ENCODE results near the gene MSH3. TPM values are rescaled to one million over a fixed set of nuclear protein-coding genes. Genes with fewer than 3 reads are reported as not detected.
"Not testable (repeated sequence)": the region's sequence is repeated elsewhere in the genome, so short reads cannot be mapped to it uniquely, and the experiment has no call there.

The MSH3 gene
- total and polyA plus RNA-seq, 4 donors, result 4.2 to 18.1 (median 9.1) TPM

GRCh38 chr5:80764786-80765185 is 110.3 kb downstream of the MSH3 start:
- Histone ChIP-seq H3K27me3 (ENCODE audit: control insufficient read depth in 1 of 2, insufficient read depth in 2 of 2, low read length in 1 of 2) (no peaks in the 10 kb centered on the region), H3K4me1 (ENCODE audit: control insufficient read depth in 1 of 2, insufficient read depth in 2 of 2, low read length in 2 of 2) (no peaks in the 10 kb centered on the region), H3K27ac (ENCODE audit: low read depth in 1 of 2, low read length in 2 of 2) (no peak overlapping the region), H3K36me3 (ENCODE audit: control insufficient read depth in 1 of 2, insufficient read depth in 2 of 2, low read length in 1 of 2) (peaks cover 0 to 3% of the 10 kb centered on the region in 2 donors), H3K4me3 (ENCODE audit: low read length in 2 of 2) (no peak overlapping the region), H3K9me3 (ENCODE audit: control insufficient read depth, low read length) (no peaks in the 10 kb centered on the region)
- no peak for ATAC-seq (ENCODE audit: low FRiP score)
- no peak for DNase-seq
- 97 to 98% methylated on average over 1 of the region's 1 CpG for WGBS, 2 donors
- intact Hi-C loops (cut with DNase I), result no loop called here

DNA sequence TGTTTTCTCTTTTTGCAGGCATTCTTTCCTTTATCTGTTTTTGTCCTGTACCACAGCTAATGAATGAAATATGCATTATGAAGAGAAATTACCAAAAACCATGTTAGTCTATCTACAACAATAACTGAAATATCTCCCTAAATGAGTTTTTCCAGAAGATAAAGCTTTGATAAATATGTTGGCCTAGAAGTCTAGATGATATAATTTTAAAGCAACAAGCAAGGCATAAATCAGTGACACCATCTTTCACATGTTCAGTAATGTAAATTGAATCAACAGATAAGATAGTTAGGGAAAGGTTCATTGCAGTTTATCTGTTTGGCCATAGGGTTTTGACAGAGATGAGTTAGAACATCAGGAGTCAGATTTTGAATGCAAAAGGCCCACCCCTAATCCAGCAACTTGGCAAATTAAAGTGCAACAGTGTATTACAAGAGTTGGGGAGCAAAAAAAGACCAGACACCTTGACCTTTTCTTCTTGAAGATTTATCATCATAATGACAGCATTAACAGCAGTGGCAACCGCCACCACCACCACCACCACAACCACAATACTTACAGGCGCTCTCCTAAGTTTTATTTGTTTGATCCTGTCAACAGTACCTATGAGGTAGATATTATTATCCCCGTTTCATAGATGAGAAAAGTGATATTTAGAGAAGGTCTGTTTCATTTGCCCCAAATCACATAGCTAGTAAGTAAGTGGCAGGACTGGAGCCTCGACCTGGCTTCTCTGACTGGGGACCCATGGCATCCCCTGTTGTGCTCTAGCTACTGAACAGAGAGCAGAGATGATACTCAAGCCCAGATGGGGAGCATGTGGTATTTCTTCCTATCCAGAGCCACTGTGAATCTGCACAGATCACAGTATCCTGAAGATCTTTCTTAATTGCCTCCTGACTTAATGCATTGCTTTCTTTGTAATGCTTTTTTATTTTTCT is 123.2 kb downstream of the MSH3 start:
- H3K4me1 ChIP-seq (ENCODE audit: control insufficient read depth in 1 of 2, insufficient read depth in 2 of 2, low read length in 2 of 2), result no peaks in the 10 kb centered on the region
- DNase-seq, result no peak
- ATAC-seq (ENCODE audit: low FRiP score), result no peak
- H3K9me3 ChIP-seq (ENCODE audit: control insufficient read depth, low read length), result no peaks in the 10 kb centered on the region
- H3K4me3 ChIP-seq (ENCODE audit: low read length in 2 of 2), result no peak overlapping the region
- no peaks in the 10 kb centered on the region for H3K27me3 ChIP-seq (ENCODE audit: control insufficient read depth in 1 of 2, insufficient read depth in 2 of 2, low read length in 1 of 2)
- no peak overlapping the region for H3K27ac ChIP-seq (ENCODE audit: low read depth in 1 of 2, low read length in 2 of 2)
- H3K36me3 ChIP-seq (ENCODE audit: control insufficient read depth in 1 of 2, insufficient read depth in 2 of 2, low read length in 1 of 2), result peaks cover 0 to 3% of the 10 kb centered on the region in 2 donors
- intact Hi-C loops (cut with DNase I), result no loop called here
- 89 to 90% methylated on average over 4 of the region's 4 CpGs for WGBS, 2 donors

DNA sequence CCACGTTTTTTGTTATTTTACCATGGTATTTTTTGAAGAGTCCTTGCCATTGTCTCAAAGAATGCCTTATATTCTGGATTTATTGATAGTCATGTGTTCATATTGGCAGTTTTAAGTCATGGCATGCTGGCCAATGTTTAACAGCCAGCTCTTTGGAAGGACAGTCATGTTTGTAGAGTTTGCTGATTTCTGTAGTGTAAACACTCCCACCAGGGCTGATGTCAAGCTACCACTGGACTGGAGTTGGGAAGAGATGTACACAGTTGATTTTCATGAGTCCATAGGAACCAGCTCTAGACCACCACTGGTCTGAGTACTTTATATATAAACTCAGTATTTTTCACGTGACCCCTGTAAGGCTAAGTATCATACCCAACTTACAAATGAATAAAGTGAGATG is 125.6 kb downstream of the MSH3 start:
- Histone ChIP-seq H3K27ac (ENCODE audit: low read depth in 1 of 2, low read length in 2 of 2) (no peak overlapping the region), H3K4me1 (ENCODE audit: control insufficient read depth in 1 of 2, insufficient read depth in 2 of 2, low read length in 2 of 2) (no peaks in the 10 kb centered on the region), H3K27me3 (ENCODE audit: control insufficient read depth in 1 of 2, insufficient read depth in 2 of 2, low read length in 1 of 2) (no peaks in the 10 kb centered on the region), H3K36me3 (ENCODE audit: control insufficient read depth in 1 of 2, insufficient read depth in 2 of 2, low read length in 1 of 2) (peaks cover 0 to 3% of the 10 kb centered on the region in 2 donors), H3K4me3 (ENCODE audit: low read length in 2 of 2) (no peak overlapping the region), H3K9me3 (ENCODE audit: control insufficient read depth, low read length) (no peaks in the 10 kb centered on the region)
- intact Hi-C loops (cut with DNase I), result no loop called here
- DNase-seq (no peak), ATAC-seq (ENCODE audit: low FRiP score) (no peak)
- WGBS, 2 donors, result 96 to 97% methylated on average over 2 of the region's 2 CpGs

GRCh38 chr5:80780761-80781285 is 126.4 kb downstream of the MSH3 start:
- Histone ChIP-seq H3K4me3 (ENCODE audit: low read length in 2 of 2) (no peak overlapping the region), H3K9me3 (ENCODE audit: control insufficient read depth, low read length) (no peaks in the 10 kb centered on the region), H3K36me3 (ENCODE audit: control insufficient read depth in 1 of 2, insufficient read depth in 2 of 2, low read length in 1 of 2) (peaks cover 0 to 3% of the 10 kb centered on the region in 2 donors), H3K27ac (ENCODE audit: low read depth in 1 of 2, low read length in 2 of 2) (no peak overlapping the region), H3K27me3 (ENCODE audit: control insufficient read depth in 1 of 2, insufficient read depth in 2 of 2, low read length in 1 of 2) (no peaks in the 10 kb centered on the region), H3K4me1 (ENCODE audit: control insufficient read depth in 1 of 2, insufficient read depth in 2 of 2, low read length in 2 of 2) (no peaks in the 10 kb centered on the region)
- intact Hi-C loops (cut with DNase I), result no loop called here
- 92 to 95% methylated on average over 8 of the region's 8 CpGs for WGBS, 2 donors
- DNase-seq (no peak), ATAC-seq (ENCODE audit: low FRiP score) (no peak)

GRCh38 chr5:80781356-80781755 is 126.9 kb downstream of the MSH3 start:
- Histone ChIP-seq H3K27me3 (ENCODE audit: control insufficient read depth in 1 of 2, insufficient read depth in 2 of 2, low read length in 1 of 2) (no peaks in the 10 kb centered on the region), H3K27ac (ENCODE audit: low read depth in 1 of 2, low read length in 2 of 2) (no peak overlapping the region), H3K36me3 (ENCODE audit: control insufficient read depth in 1 of 2, insufficient read depth in 2 of 2, low read length in 1 of 2) (peaks cover 0 to 3% of the 10 kb centered on the region in 2 donors), H3K4me1 (ENCODE audit: control insufficient read depth in 1 of 2, insufficient read depth in 2 of 2, low read length in 2 of 2) (no peaks in the 10 kb centered on the region), H3K9me3 (ENCODE audit: control insufficient read depth, low read length) (no peaks in the 10 kb centered on the region), H3K4me3 (ENCODE audit: low read length in 2 of 2) (no peak overlapping the region)
- ATAC-seq (ENCODE audit: low FRiP score), result no peak
- intact Hi-C loops (cut with DNase I), result no loop called here
- 68 to 73% methylated on average over 1 of the region's 1 CpG for WGBS, 2 donors
- no peak for DNase-seq

DNA sequence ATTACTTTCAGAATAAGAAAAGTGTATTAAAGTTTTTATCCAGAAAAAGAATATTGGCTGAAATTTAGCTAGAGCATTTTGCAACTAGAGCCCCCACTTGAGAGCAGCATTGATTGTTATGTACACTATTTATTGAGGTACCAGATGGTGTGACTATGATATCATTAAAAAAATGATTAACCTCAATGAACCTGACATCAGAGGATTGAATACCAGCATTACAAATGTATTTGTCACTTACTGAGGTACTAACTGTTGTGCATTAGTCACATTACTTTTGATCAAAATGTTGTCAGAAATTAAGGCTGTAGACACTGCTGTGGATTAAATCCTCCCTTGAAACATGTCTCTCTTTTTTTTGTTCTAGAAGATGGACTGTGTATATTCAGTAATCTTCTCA is 128.2 kb downstream of the MSH3 start:
- Histone ChIP-seq H3K27me3 (ENCODE audit: control insufficient read depth in 1 of 2, insufficient read depth in 2 of 2, low read length in 1 of 2) (no peaks in the 10 kb centered on the region), H3K4me3 (ENCODE audit: low read length in 2 of 2) (no peak overlapping the region), H3K27ac (ENCODE audit: low read depth in 1 of 2, low read length in 2 of 2) (no peak overlapping the region), H3K9me3 (ENCODE audit: control insufficient read depth, low read length) (no peaks in the 10 kb centered on the region), H3K36me3 (ENCODE audit: control insufficient read depth in 1 of 2, insufficient read depth in 2 of 2, low read length in 1 of 2) (peaks cover 0 to 3% of the 10 kb centered on the region in 2 donors), H3K4me1 (ENCODE audit: control insufficient read depth in 1 of 2, insufficient read depth in 2 of 2, low read length in 2 of 2) (no peaks in the 10 kb centered on the region)
- ATAC-seq (ENCODE audit: low FRiP score), result no peak
- intact Hi-C loops (cut with DNase I), result no loop called here
- no peak for DNase-seq

DNA sequence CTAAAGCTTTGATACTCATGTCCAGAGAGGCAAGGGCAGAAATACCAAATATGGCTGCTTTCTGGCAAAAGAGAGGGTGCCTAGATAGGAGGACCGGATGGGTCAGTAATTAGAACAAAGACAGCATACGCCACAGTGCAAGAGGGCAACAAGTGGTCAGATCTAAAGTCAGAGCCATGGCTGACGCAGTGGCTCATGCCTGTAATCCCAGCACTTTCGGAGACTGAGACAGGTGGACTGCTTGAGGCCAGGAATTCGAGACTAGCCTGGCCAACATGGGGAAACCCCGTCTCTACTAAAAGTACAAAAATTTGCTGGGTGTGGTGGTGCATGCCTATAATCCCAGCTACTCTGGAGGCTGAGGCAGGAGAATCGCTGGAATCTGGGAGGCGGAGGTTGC is 129.3 kb downstream of the MSH3 start:
- H3K9me3 ChIP-seq (ENCODE audit: control insufficient read depth, low read length); H3K4me3 ChIP-seq (ENCODE audit: low read length in 2 of 2); H3K27ac ChIP-seq (ENCODE audit: low read depth in 1 of 2, low read length in 2 of 2); H3K4me1 ChIP-seq (ENCODE audit: control insufficient read depth in 1 of 2, insufficient read depth in 2 of 2, low read length in 2 of 2); DNase-seq; H3K36me3 ChIP-seq (ENCODE audit: control insufficient read depth in 1 of 2, insufficient read depth in 2 of 2, low read length in 1 of 2); ATAC-seq (ENCODE audit: low FRiP score); intact Hi-C loops (cut with DNase I); H3K27me3 ChIP-seq (ENCODE audit: control insufficient read depth in 1 of 2, insufficient read depth in 2 of 2, low read length in 1 of 2): not testable (repeated sequence)
- WGBS, 2 donors, result 96 to 97% methylated on average over 8 of the region's 8 CpGs

GRCh38 chr5:80784451-80784850 is 130.0 kb downstream of the MSH3 start:
- ATAC-seq (ENCODE audit: low FRiP score), result no peak
- no peaks in the 10 kb centered on the region for H3K27me3 ChIP-seq (ENCODE audit: control insufficient read depth in 1 of 2, insufficient read depth in 2 of 2, low read length in 1 of 2)
- H3K4me1 ChIP-seq (ENCODE audit: control insufficient read depth in 1 of 2, insufficient read depth in 2 of 2, low read length in 2 of 2), result no peaks in the 10 kb centered on the region
- no peak overlapping the region for H3K27ac ChIP-seq (ENCODE audit: low read depth in 1 of 2, low read length in 2 of 2)
- no peak for DNase-seq
- peaks cover 0 to 3% of the 10 kb centered on the region in 2 donors for H3K36me3 ChIP-seq (ENCODE audit: control insufficient read depth in 1 of 2, insufficient read depth in 2 of 2, low read length in 1 of 2)
- WGBS, 2 donors, result 96 to 98% methylated on average over 4 of the region's 4 CpGs
- intact Hi-C loops (cut with DNase I), result no loop called here
- no peak overlapping the region for H3K4me3 ChIP-seq (ENCODE audit: low read length in 2 of 2)
- H3K9me3 ChIP-seq (ENCODE audit: control insufficient read depth, low read length), result no peaks in the 10 kb centered on the region

Data from aorta (tissue), 5 donors.